ENCODE results near the gene ARMH4. TPM values are rescaled to one million over a fixed set of nuclear protein-coding genes. Genes with fewer than 3 reads are reported as not detected.

Gene ARMH4
- total and polyA plus RNA-seq, 4 donors: 0.38 to 3.2 (median 0.54) TPM

GRCh38 chr14:58146399-58146798 is 5.6 kb downstream of the ARMH4 start:
- DNase-seq (ENCODE audit: low spot score): no peak

More at GRCh38 chr14:58146399-58146798, 5.6 kb downstream of the ARMH4 start:
- Histone ChIP-seq H3K27ac (ENCODE audit: low read depth in 1 of 2, low read length in 2 of 2) (no peak overlapping the region), H3K36me3 (ENCODE audit: control insufficient read depth in 4 of 4, insufficient read depth in 3 of 4, low read depth in 1 of 4, low read length in 3 of 4) (no peaks in the 10 kb centered on the region), H3K27me3 (ENCODE audit: control insufficient read depth in 4 of 4, insufficient read depth in 4 of 4, low read length in 3 of 4) (no peaks in the 10 kb centered on the region), H3K4me1 (ENCODE audit: control insufficient read depth in 4 of 4, insufficient read depth in 4 of 4, low read length in 3 of 4) (peaks cover 0 to 7% (median 4%) of the 10 kb centered on the region in 4 donors), H3K4me3 (ENCODE audit: low read depth in 1 of 3, low read length in 3 of 3) (no peak overlapping the region), H3K9ac (ENCODE audit: low read depth in 1 of 2, low read length in 2 of 2) (no peak overlapping the region), H3K9me3 (ENCODE audit: control insufficient read depth in 4 of 4, low read length in 3 of 4) (no peaks in the 10 kb centered on the region)
- 43% methylated on average over 1 of the region's 1 CpG for WGBS
- no peak for TF ChIP-seq HNF4A (conservative IDR thresholded peaks at IDR 0.05)
- no peak for TF ChIP-seq GABPA (IDR thresholded peaks at IDR 0.05 in 1 of 2, conservative IDR thresholded peaks at IDR 0.05 in 1 of 2)
- no peak for TF ChIP-seq FOXA2 (IDR thresholded peaks at IDR 0.05)
- TF ChIP-seq SP1 (IDR thresholded peaks at IDR 0.05): no peak
- no peak for TF ChIP-seq ATF3 (IDR thresholded peaks at IDR 0.05)
- TF ChIP-seq RXRA (IDR thresholded peaks at IDR 0.05): no peak
- TF ChIP-seq NR2F2 (IDR thresholded peaks at IDR 0.05): no peak
- TF ChIP-seq, protein P1, sequence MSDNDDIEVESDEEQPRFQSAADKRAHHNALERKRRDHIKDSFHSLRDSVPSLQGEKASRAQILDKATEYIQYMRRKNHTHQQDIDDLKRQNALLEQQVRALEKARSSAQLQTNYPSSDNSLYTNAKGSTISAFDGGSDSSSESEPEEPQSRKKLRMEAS (IDR thresholded peaks at IDR 0.05): no peak
- TF ChIP-seq RAD21 (IDR thresholded peaks at IDR 0.05): no peak
- TF ChIP-seq, protein P2, sequence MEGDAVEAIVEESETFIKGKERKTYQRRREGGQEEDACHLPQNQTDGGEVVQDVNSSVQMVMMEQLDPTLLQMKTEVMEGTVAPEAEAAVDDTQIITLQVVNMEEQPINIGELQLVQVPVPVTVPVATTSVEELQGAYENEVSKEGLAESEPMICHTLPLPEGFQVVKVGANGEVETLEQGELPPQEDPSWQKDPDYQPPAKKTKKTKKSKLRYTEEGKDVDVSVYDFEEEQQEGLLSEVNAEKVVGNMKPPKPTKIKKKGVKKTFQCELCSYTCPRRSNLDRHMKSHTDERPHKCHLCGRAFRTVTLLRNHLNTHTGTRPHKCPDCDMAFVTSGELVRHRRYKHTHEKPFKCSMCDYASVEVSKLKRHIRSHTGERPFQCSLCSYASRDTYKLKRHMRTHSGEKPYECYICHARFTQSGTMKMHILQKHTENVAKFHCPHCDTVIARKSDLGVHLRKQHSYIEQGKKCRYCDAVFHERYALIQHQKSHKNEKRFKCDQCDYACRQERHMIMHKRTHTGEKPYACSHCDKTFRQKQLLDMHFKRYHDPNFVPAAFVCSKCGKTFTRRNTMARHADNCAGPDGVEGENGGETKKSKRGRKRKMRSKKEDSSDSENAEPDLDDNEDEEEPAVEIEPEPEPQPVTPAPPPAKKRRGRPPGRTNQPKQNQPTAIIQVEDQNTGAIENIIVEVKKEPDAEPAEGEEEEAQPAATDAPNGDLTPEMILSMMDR (IDR thresholded peaks at IDR 0.05; ENCODE audit: low read depth, low read length, missing input control): no peak
- TF ChIP-seq FOXA1 (IDR thresholded peaks at IDR 0.05): no peak
- TF ChIP-seq TAF1 (conservative IDR thresholded peaks at IDR 0.05): no peak
- no peak for TF ChIP-seq REST (IDR thresholded peaks at IDR 0.05)
- TF ChIP-seq YY1 (IDR thresholded peaks at IDR 0.05): no peak
- no peak for TF ChIP-seq EGR1 (IDR thresholded peaks at IDR 0.05; ENCODE audit: low read depth in 2 of 2)
- no peak for TF ChIP-seq ZBTB33 (IDR thresholded peaks at IDR 0.05)
- no peak for TF ChIP-seq HNF4G (IDR thresholded peaks at IDR 0.05)
- no peak for TF ChIP-seq JUND (IDR thresholded peaks at IDR 0.05)

All from liver (tissue), 9 donors.